Stimulated activated CD8-positive, alpha-beta memory T cell treated with anti-CD3 and anti-CD28 coated beads, Interleukin-15, amount 100 ng/mL, for 24 hours (primary cell): ENCODE data around the gene B9D2.

Experiments
- DNase-seq: peaks from one replicate; pipeline ENCODE4 v3.0.0-alpha.2; 2020; ENCODE audit warnings: low read depth

Gene B9D2

DNA sequence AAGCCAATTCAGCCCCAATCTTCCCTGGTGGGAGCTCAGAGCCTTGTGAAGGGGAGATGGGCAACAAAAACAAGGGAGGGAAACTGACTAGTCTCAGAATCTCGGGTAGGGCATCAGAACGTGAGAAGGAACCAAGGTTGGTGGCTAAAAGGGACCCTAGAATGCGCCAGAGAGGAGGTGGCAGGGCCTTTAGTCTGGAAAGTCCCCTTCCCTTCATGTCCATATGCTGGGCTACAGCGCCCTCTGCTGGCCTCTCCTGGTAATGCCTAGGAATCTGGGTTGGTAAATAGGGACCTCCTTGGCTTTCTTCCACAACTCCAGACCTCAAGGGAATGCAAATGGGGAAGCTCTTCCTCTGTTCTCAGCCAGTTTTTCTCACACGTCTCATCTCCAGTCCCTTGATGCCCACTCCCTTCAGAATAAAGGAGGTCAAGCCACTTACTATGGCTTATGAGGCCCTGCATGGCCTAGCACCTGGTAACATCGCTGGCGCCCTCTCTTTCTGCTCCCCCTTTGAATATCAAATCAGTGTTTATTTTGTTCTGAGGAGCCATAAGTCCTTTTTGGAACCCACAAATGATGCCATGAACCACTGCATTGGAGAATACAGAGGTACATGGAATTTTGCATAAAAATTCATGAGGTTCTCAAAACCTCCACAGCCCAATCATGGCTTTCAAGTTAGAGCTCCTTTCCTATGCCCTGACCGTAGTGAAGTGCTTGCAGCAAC lies 55.3 kb downstream of the B9D2 start:
- peak; percentile 97 for DNase-seq

GRCh38 chr19:41307954-41308449 lies 55.9 kb downstream of the B9D2 start:
- DNase-seq: no peak

DNA sequence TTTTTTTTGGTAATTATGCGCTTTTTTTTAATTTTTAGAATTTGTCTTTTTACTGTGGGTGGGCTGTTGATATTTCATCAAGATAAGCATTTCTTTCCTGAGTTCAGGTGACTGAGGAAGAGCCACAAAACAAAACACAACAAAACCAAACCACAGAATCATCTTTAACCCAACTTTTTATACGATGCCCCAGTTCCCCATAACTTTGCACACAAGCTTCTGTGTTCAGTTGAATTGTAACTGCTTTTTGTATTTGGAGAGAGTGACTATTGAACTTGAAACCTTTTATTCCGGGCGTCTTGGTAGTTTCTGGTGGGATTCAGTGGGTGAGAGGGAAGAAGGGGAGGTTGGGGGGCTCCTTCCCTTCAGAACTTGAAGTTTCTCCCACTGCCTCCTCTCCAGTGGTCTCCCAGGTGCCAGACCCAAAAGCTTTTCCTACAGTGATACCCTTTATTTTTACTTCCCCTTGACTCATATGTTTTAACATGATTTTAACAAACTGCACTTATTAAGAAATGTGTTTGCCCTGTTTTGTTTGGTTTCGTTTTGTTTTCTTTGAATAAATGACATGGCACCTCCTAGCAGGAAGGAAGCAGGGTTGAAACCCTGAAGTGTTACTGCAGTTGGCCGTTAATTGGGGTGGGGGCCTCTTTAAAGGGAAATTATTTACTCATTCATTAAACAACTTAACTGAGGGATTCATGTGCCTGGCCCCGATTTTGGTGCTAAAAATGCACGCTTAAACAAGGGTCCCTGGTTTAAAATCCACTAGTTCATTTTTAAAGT lies 56.7 kb downstream of the B9D2 start:
- no peak for DNase-seq

DNA sequence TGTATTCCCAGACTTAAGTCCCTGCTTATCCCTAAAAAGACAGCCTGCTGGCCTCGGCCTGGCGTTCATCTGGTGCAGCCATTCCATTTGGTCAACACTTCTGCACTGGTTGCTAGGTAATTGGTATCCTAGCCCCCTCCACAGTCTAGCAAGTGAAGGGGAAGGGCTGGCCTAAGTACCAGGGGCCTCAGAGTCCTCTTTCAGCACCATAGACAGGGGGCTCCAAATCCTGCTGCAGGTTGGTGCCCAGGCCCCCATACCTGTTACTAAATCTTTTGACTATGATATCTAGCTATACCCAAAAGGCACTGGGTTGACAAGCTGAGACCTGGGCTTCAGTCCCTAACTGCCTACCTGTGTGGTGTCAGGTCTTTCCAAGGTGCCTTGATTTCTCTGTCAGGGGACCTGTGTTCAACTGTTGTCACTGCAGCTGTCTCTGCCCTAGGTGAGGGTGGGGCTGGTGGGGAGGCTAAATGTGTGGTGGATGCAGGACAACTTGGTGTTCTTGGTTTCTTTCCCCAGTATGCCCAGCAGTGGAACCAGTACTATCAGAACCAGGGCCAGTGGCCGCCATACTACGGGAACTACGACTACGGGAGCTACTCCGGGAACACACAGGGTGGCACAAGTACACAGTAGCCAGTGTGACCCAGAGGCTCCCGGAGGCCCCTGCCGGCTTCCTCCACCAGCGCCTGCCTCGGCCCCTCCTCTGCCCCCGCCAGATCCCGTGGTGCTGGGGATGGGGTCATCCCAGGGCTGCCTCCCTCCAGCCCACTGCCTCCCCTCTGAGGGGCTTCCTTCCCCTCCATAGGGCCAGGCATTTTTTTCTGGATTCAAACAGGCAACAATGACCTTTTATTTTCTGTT lies 57.8 kb downstream of the B9D2 start:
- no peak for DNase-seq

GRCh38 chr19:41304706-41305483 lies 59.1 kb downstream of the B9D2 start:
- DNase-seq: no peak
